NCI-H146 (cell line): ENCODE data around the gene DOCK6.

Experiments used
- DNase-seq: peaks from one replicate; lab custom pipeline; 2025; lab: John Stamatoyannopoulos, UW

Gene DOCK6

GRCh38 chr19:11247391-11247790, 14.9 kb downstream of the DOCK6 start:
- DNase-seq: no peak

GRCh38 chr19:11246941-11247340, 15.4 kb downstream of the DOCK6 start:
- DNase-seq: no peak

- DNase-seq: no peak
Measured at GRCh38 chr19:11244846-11245589, 17.3 kb downstream of the DOCK6 start.

- no peak for DNase-seq
Measured at GRCh38 chr19:11243798-11244169, 18.5 kb downstream of the DOCK6 start.

- DNase-seq: peak; percentile 39
Measured at GRCh38 chr19:11242864-11243797, 19.2 kb downstream of the DOCK6 start.

- DNase-seq: no peak
Measured at GRCh38 chr19:11242025-11242424, 20.3 kb downstream of the DOCK6 start.

GRCh38 chr19:11240008-11240444, 22.3 kb downstream of the DOCK6 start:
- no peak for DNase-seq

- DNase-seq: no peak
Measured at GRCh38 chr19:11239377-11240000, 22.8 kb downstream of the DOCK6 start, which contains the start of gene ANGPTL8. Gene ANGPTL8 (plus strand): TSS chr19:11239619. CDS start chr19:11239638, 19 bp downstream.

- DNase-seq: no peak
Measured at GRCh38 chr19:11238781-11239376, 23.4 kb downstream of the DOCK6 start.

- DNase-seq: no peak
Measured at GRCh38 chr19:11238041-11238440, 24.3 kb downstream of the DOCK6 start.

- DNase-seq: no peak
Measured at GRCh38 chr19:11237321-11237720, 25.0 kb downstream of the DOCK6 start.

GRCh38 chr19:11236324-11237301, 25.7 kb downstream of the DOCK6 start:
- DNase-seq: no peak

GRCh38 chr19:11234486-11235075, 27.7 kb downstream of the DOCK6 start:
- no peak for DNase-seq

GRCh38 chr19:11233073-11233472, 29.3 kb downstream of the DOCK6 start:
- DNase-seq: no peak

GRCh38 chr19:11232555-11232954, 29.8 kb downstream of the DOCK6 start:
- no peak for DNase-seq

- DNase-seq: no peak
Measured at GRCh38 chr19:11230621-11231386, 31.5 kb downstream of the DOCK6 start.

GRCh38 chr19:11227195-11227886, 35.0 kb downstream of the DOCK6 start:
- DNase-seq: peak; percentile 25

GRCh38 chr19:11226716-11227166, 35.6 kb downstream of the DOCK6 start:
- no peak for DNase-seq

- DNase-seq: no peak
Measured at GRCh38 chr19:11225815-11226214, 36.5 kb downstream of the DOCK6 start.
